SHP77 treated with DMSO at 0.1 percent for 48 hours (cell line): Measurements from ENCODE around the gene ATP7B.

Experiments used
- DNase-seq: peaks from one replicate; lab custom pipeline; 2025; lab: John Stamatoyannopoulos, UW

Gene ATP7B

DNA sequence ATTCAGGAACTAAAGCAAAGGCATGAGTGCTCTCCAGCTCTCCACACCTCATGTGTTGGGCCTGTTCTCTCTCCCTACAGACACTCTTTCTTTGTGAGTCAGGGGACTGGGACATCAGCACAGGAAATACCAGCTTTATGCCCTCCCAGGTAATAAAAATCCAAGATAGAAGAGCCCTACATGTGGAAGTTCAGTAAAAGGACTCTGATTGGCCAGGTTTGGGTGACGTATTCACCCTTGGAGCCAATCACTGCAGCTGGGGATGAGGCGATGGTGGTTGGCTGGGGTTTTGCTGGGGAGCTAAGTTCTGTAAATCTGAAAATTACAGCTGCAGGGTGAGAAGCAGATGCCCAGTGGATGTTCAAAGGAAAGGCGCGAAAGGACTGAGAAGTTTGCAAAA lies 117.0 kb downstream of the ATP7B start:
- DNase-seq, result no peak

DNA sequence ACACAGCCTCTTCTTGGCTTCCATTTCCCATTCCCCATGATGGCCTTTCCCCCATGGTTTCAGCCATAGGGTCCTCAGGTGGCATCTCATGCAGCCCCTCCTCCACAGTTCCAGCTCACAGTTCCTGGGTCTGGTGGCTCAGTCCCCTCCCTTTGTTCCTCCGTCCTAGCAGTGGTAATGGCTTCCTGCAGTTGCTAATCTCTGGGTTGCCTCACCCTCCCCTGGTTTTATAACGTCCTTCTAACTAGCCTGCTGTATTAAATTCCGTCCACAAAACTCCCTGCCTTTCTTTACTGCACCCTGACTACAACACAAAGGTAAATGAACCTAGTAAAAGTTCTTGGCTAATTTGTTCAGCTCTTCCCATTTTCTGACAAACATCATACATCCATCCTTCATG lies 118.6 kb downstream of the ATP7B start:
- no peak for DNase-seq

DNA sequence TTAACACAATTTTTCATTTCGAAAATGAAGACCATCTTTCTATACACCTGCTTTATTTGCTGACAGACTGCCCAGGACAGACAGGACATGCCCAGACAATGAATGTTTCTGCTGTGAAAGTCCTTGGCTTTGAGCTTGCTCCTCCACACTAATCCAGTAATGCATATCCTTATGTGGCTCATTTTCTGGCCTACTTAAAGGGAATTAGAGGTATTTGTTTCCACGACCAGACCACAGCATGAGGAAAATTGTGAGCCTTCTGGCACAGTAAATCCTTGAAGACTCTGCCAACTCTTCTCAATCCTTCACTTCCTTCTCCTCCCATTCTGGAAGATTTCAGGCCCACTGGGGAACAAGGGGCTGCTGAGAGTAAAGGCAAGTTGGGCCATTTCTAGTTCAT lies 123.8 kb downstream of the ATP7B start:
- DNase-seq, result no peak

DNA sequence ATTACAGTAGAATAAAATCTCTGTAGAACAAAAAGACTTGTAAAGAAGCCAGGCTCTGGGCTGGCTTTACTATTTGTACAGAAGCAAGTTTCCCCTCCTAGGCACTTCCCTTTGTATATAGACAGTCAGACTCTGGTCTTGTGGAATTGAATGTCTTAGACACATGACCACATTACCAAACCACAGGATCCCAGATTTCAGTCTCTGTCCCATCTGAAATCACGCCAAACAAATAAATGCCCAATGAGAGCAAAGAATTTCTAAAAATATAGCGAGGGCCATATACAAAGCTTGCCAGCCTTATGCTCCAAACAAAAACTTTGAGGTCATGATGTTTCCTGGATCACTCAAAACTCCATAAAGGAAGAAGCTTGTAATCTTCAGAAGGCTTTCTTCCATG lies 125.6 kb downstream of the ATP7B start:
- DNase-seq, result no peak

DNA sequence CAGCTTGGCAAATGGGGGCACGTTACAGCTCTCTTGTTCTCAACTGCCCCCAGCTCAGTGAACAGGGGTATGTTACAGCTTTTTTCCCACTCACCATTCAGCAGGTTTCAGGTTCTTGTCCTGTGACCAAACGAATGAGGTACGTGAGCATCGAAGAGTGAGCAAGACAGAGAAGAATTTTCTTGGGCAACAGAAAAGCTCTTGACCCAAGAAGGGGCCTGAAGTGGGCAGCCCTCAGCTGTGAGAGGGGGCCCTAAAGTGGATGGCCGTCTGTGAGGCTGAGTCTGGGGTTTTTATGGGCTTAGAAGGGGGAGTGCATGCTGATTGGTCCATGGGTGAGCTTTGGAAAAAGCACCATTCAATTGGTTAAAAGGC lies 128.0 kb downstream of the ATP7B start:
- no peak for DNase-seq
